H4 (cell line): ENCODE measurements around the gene ARHGAP44. TPM values are rescaled to one million over a fixed set of nuclear protein-coding genes. Genes with fewer than 3 reads are reported as not detected.
"Not testable (repeated sequence)": the region's sequence is repeated elsewhere in the genome, so short reads cannot be mapped to it uniquely, and the experiment has no call there.

ENCODE experiments used
- DNase-seq: peaks from one replicate; pipeline ENCODE4 v3.0.0-alpha.2; 2015; ENCODE audit warnings: low spot score
- total RNA-seq: library from RNA; depleted of rRNA; stranded (reverse); fragments of >200 nt; shearing (Covaris generic); gene quantifications from 2 replicates; pipeline ENCODE4 v1.2.3, GENCODE V29; 2014

Gene ARHGAP44
- total RNA-seq, 1 experiment from 2014 or later = 1.7 TPM

GRCh38 chr17:12963505-12963904 is 174.2 kb downstream of the ARHGAP44 start:
- no peak for DNase-seq

- DNase-seq = no peak
Observed at GRCh38 chr17:12964162-12964561, 174.9 kb downstream of the ARHGAP44 start.

GRCh38 chr17:12964840-12965239 is 175.5 kb downstream of the ARHGAP44 start:
- DNase-seq = no peak

GRCh38 chr17:12965988-12966387 is 176.7 kb downstream of the ARHGAP44 start:
- no peak for DNase-seq

GRCh38 chr17:12966413-12966812 is 177.1 kb downstream of the ARHGAP44 start:
- DNase-seq = no peak

- DNase-seq = no peak
Observed at GRCh38 chr17:12967962-12968361, 178.7 kb downstream of the ARHGAP44 start.

GRCh38 chr17:12973496-12974004 is 184.3 kb downstream of the ARHGAP44 start:
- DNase-seq = no peak

GRCh38 chr17:12974005-12974531 is 184.8 kb downstream of the ARHGAP44 start:
- no peak for DNase-seq

GRCh38 chr17:12977008-12977751 is 187.9 kb downstream of the ARHGAP44 start:
- peak; percentile 8 for DNase-seq

- not testable (repeated sequence) for DNase-seq
Observed at GRCh38 chr17:12978787-12979186, 189.5 kb downstream of the ARHGAP44 start.

GRCh38 chr17:12979246-12979645 is 189.9 kb downstream of the ARHGAP44 start:
- no peak for DNase-seq

- DNase-seq = no peak
Observed at GRCh38 chr17:12979826-12980500, 190.7 kb downstream of the ARHGAP44 start.

GRCh38 chr17:12982224-12982623 is 192.9 kb downstream of the ARHGAP44 start:
- DNase-seq = no peak

GRCh38 chr17:12983991-12984884 is 194.9 kb downstream of the ARHGAP44 start:
- no peak for DNase-seq

GRCh38 chr17:12985431-12986293 is 196.4 kb downstream of the ARHGAP44 start:
- peak; percentile 6 for DNase-seq

- no peak for DNase-seq
Observed at GRCh38 chr17:12987120-12987519, 197.8 kb downstream of the ARHGAP44 start.

GRCh38 chr17:12990041-12990808 is 200.9 kb downstream of the ARHGAP44 start:
- no peak for DNase-seq

- no peak for DNase-seq
Observed at GRCh38 chr17:12990926-12991325, 201.6 kb downstream of the ARHGAP44 start.

- DNase-seq = no peak
Observed at GRCh38 chr17:12992676-12993075, 203.4 kb downstream of the ARHGAP44 start.

GRCh38 chr17:12993631-12994030 is 204.3 kb downstream of the ARHGAP44 start:
- DNase-seq = no peak
